Adipose tissue (tissue), 3 donors: ENCODE measurements around the gene KCNJ4. TPM values are rescaled to one million over a fixed set of nuclear protein-coding genes. Genes with fewer than 3 reads are reported as not detected.

Experiments
- H3K27ac ChIP-seq: one replicate; pipeline ENCODE4 v1.5.1; 2013; ENCODE audit warnings: low read depth, low read length
- WGBS, 3 donors: extraction: QIAGEN DNeasy Blood & Tissue Kit; methylation state at CpG; one replicate each; pipeline ENCODE4 v1.1.7; 2013; 5-methylcytosine and 5-hydroxymethylcytosine counted together
- polyA plus RNA-seq, 3 donors: library from polyadenylated mRNA; stranded (reverse); fragments of 200-250 nt; gene quantifications; one replicate each; pipeline ENCODE4 v1.2.3, GENCODE V29; 2013
- donor health status: healthy with polysubstance abuse.
- donor health status: Bipolar disorder and iron deficiency.
- donor health status: healthy.

Gene KCNJ4
- polyA plus RNA-seq, 3 donors: not detected

DNA sequence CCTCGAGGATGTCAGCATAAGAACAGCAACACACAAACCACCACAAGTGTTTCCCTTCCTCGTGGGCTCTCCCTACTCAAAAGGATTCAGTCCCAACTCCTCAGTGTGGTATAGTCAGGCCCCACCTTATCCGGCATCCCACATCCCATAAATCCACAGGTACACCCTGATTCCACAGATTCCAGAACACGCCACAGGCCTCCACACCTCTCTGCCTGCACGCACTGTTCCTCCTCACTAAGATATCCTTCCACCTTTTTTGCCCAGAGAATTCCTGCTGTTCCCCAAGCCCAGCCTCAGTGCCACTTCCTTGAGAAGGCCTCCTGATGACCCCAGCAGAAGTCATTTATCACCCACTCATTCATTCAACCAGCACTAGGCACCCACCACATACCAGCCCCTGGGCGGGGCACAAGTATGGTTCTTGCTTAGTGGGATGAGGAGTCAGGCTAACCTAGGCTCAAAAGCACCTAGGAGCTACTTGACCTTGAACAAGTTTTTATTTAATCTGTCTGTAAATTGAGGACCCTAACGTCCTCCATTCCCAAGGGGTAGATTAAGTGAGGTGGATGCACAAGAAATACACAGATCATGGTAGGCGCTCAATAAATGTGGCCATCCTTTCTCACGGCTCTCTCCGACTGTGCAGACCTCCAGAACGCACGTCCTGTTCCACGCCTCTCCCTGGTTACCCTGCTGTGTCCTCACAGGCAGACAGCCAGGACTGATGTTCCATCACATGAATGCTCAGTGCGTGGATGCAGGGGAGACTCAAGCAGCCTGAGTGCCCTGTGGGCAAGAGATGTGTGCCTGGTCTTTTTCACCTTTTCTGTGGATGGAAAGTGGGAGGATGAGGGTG lies 2.1 kb upstream of the KCNJ4 start:
- H3K27ac ChIP-seq: no peak overlapping the region
- WGBS, 3 donors: 73 to 78% (median 78%) methylated on average over 14 of the region's 14 CpGs

DNA sequence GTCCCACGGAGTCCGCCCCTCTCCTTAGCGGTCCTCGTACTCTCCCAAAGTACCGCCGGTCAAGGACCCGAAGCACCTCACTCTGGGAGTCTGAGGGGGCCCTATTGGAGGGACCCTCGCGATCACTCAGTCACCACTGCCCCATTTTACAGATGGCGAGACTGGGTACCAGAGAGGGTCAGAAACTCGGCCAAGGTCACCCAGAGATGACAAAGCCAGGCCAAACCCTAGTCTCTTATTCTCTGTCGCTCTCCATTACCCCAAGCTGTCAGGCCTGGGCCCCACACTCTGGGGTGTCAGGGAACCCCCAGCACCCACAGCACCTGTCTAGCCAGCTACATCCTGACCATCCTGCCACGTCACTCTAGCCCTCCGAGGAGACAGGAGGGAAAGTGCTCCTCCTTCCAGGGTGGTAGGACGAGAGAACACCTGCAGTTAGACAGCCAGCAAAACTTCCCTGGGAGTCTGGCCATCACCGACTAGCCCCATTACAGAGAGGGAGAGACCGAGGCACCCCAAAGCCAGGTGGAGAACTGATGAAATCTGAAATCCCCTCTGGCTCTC lies 1.4 kb upstream of the KCNJ4 start:
- 45 to 56% (median 48%) methylated on average over 16 to 17 of the region's 17 CpGs for WGBS, 3 donors
- H3K27ac ChIP-seq: no peak overlapping the region

DNA sequence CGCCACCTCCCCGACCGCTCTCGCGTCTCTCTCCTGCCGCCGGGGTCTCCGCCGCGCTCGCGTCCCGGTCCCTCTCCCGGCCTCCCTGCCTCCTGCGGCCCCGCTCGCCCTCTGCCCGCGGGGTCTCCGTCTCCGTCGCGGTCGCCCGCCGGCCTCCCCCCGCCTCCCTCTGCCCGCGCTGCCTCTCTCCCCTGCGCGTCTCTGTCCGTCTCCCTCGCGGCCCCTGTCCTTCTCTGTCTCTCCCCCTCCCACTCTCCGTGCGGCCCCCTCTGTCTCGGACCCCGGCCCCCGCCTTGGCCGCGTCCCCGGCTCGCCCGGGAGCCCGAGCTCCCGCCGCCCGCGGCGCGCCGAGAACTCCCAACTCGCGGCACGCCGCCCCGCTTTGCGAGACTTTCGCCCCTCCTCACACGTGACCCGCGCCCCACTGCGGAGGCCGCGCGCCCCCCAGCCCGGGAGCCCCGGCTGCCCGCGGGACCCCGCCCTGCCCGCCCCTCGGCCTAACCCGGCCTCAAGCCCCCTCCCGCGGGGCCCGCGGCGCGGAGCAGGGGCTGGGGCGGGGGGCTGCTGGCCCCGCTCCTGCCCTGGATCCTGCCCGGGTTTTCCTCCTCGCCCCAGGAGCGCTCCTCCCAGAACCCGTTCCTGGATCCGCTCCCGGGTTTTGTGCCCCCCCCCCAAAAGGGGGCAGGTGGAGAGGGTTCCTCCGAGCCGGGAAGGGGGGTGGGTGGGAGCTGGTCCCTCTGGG lies 702 bp upstream of the KCNJ4 start:
- H3K27ac ChIP-seq: no peak overlapping the region
- 1% methylated on average over 48 to 87 of the region's 90 CpGs for WGBS, 3 donors

DNA sequence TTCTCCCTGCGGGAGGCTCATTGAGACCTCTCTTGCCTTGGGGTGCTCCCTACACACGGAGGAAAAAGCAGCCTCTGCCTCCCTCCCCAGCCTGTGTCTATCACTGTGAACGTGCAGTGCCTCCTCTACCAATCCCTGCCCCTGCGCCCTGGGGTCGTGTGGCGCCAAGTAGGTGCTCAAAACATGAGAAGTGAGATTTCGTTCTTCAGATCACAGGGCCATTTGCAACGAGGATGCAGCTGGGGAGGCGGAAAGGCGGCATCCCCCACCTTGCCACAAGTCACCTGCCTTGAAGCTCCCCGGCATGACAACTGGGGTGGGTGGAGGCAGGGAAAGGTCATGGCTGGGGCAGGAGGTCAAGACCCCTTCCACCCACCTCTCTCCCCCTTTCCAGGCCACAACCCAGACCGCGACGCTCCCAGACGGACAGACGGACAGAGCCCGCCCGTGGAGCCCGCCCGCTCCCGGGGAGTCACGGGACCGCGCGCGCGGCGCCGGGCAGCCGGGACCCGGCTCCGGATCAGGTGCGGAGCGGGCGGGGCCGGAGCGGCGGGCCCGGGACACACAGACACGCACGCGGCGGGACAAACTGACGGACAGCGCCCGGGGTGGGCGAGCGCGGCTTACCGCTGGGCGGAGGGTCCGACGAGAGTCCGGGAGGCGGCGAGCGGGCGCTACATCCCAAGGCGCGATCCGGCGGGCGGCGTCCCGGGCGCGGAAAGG lies 485 bp downstream of the KCNJ4 start:
- H3K27ac ChIP-seq: no peak overlapping the region
- WGBS, 3 donors: 7 to 16% (median 8%) methylated on average over 37 to 59 of the region's 67 CpGs

DNA sequence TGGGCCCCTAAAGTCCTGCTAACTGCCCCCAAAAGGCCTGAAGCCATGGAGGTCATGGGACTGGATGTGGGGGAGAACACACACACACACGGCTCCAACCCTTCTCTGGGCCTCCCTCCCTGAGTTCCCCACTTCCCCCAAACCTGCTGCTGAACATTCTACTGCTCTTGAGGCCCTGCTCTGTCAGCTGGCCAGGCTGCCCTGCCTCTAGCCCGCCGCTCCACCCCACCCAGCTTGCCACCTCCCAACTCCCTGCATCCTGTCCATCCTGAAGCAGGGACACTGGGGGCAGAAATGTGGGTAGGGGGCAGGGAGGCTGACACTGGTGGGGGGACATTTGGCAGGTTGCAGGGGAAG lies 1.0 kb downstream of the KCNJ4 start:
- 38 to 78% (median 62%) methylated on average over 3 of the region's 3 CpGs for WGBS, 3 donors
- H3K27ac ChIP-seq: no peak overlapping the region

DNA sequence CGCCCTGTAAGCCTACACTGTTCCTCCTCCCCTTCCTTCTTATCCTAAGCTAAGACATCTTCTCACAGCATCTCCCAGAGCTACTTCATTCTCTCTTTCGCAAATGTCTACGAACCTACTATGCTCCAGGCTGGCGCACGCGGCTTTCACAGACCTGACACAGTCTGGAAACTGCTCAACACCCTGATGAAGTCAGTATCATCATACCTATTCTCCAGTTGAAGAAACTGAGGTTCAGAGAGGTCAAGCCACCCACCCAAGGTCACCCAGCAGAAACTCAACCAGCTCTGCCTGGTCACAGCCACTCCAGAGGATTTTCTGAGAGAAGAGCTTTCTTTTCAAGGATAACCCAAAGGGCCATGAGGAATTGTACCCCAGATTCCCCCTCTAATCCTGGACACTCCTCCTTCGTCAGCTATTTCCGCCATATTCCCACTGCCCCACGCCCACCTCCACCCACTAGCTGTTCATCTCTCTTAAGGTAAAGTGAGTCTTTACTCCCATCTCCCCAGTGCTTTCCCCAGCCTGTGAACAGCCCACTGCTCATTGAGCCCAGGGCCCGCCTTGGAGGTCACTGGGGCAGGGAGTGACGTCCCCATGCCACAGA lies 1.8 kb downstream of the KCNJ4 start:
- no peak overlapping the region for H3K27ac ChIP-seq
- 82 to 83% (median 83%) methylated on average over 11 of the region's 11 CpGs for WGBS, 3 donors

DNA sequence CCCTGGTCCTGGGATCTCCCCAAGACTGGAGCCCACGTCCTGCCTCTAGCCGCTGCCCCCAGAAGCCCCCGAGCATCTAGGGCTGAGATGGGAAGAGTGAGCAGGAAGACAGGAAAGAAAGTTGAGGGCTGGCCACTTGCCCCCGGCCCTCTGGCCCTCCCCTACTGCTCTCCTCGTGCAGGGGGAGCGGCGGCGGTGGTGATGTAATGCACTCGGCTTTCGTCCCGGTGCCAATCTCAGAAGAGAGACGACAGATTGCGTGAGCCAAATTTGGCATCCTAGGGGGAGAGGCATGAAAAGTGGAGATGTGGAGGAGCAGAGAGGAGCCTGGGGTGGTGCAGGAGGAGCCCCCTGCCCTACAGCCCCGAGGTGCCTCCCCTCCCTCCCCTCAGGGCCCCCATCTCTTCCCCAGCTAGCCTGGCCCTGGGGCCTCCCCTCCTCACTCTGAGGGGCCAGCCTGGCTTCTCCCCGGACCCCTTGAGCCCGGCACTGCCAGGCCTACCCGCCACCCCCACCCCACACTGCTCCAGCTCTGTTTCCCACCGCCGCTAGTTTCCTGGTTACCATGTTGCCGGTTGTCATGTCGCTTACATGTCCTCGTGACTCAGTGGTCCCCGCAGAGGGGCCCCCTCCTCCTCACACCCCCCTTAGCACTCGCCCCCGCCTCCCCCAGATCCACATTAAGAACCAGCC lies 2.5 kb downstream of the KCNJ4 start:
- WGBS, 3 donors: 31 to 35% (median 34%) methylated on average over 22 to 25 of the region's 25 CpGs
- H3K27ac ChIP-seq: no peak overlapping the region

DNA sequence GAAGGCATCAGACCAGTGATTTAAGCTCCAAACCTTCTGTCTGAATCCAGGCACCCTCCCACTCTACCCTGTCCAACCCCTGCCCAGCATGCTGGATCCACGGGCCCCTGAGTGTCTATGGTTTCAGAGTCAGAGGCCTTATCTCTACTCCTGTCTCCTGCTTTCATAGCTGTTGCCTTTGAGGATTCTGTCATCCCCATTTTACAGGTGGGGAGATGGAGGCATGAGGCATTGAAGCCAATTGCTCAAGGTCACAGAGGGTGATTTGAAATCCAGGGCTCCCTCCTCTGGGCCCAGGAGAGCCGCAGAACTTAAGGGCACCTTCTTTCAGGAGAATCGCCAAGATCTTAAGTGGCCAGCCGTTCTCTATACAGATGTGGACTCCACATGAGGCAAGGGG lies 3.1 kb downstream of the KCNJ4 start:
- WGBS, 3 donors: 69 to 76% (median 76%) methylated on average over 4 of the region's 4 CpGs
- H3K27ac ChIP-seq: no peak overlapping the region

DNA sequence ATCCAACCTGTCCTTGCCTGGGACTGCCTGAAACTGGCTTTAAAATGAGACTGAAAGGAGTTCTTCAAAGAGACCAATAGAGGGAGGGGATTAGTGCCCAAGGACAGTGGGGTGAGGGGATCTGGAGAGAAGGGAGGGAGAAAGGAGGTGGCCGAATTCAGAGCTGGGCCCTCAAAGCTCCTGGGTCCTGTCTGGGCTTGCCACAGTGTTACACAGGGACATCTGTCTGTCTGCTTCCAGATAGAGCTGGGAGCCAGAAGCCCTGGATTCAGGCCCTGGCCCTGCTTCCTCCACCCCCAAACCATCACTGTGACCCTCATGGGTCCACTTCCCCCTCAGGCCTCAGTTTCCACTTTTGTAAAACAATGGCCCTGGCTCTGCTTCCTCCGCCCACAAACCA lies 3.6 kb downstream of the KCNJ4 start:
- WGBS, 3 donors: 89 to 94% (median 93%) methylated on average over 2 of the region's 2 CpGs
- H3K27ac ChIP-seq: no peak overlapping the region

DNA sequence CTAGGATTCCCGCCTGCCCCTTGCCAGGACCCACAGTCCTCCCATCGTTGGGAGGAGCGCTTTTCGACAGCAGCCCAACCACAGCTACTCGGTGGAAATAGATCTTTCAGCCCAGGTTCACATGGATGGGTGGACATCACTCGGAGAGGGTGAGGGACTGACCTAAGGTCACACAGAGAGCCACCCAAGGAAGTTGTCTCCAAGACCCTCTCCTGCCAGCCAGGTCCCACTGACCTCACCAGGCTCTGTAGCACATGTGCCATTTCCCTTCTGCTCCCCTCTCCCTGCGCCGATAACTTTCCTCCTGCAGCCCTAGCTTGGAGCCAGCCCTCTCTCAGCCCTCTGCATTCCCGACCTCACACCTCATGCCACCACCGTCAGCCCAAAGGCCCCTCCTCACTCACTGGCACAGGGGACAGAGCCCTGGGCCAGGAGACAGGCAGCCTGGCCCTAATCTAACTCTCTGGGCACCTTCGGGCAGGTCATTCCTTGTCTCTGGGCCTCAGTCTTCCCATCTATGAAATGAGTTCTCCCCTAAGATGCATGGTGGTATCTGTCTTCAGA lies 4.7 kb downstream of the KCNJ4 start:
- WGBS, 3 donors: 54 to 64% (median 56%) methylated on average over 11 of the region's 11 CpGs
- H3K27ac ChIP-seq: no peak overlapping the region

DNA sequence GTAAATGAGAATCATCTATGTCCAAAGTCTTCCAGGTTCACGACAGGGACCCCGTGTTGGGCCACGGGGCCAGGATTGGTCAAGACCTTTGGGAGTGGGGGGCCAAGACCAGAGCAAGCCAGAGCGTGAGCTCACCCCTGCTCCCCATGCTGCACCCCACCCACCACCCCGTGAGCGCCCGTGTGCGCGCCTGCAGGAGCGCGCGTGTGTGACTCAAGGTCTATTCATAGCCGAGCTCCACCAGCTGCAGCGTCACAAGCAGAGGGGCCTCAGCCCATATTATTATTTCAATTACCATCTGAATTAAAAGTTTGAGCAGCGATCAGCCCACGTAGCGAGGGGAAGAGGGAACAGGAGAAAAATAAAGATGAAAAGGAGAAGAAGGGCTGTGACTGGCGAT lies 5.2 kb downstream of the KCNJ4 start:
- H3K27ac ChIP-seq: no peak overlapping the region
- WGBS, 3 donors: 61 to 73% (median 69%) methylated on average over 18 of the region's 18 CpGs

DNA sequence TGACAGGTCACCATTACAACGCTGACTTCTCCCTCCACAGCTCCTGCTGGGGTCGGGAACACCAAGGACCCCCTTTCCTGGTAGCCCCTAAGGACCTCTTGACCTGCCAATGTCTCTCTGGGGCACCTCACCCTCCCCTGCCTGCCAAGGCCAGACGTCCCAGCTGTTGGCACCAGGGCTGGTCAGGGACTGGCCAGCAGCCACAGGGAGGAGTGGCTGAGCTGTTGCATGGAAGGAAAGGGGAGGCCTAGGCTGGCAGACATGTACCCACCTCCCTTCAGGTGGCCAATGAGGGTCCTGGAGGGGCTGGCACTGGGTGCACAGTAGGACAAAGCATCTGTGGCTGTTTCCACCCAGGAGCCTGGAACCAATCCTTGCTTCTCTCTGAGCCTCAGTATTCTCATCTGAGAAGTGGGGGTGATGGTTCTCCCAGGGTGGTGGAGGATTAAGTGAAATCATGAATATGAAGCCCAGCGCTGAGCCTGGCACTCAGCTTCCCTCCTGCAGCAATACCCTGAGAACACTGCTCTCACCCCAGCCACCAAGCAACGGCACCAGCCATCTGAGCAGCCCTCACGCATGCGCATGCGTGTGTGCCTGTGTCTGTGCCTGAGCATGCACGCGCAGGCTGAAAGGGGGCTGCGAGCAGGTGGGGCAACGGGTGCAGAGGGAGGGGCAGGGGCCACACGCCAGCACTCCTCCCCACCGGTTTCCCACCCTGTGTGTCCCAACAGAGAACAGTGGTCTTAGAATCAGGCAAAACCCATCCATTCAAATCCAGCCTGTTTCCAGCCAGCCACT lies 5.9 kb downstream of the KCNJ4 start:
- no peak overlapping the region for H3K27ac ChIP-seq
- WGBS, 3 donors: 72 to 79% (median 78%) methylated on average over 14 of the region's 14 CpGs

DNA sequence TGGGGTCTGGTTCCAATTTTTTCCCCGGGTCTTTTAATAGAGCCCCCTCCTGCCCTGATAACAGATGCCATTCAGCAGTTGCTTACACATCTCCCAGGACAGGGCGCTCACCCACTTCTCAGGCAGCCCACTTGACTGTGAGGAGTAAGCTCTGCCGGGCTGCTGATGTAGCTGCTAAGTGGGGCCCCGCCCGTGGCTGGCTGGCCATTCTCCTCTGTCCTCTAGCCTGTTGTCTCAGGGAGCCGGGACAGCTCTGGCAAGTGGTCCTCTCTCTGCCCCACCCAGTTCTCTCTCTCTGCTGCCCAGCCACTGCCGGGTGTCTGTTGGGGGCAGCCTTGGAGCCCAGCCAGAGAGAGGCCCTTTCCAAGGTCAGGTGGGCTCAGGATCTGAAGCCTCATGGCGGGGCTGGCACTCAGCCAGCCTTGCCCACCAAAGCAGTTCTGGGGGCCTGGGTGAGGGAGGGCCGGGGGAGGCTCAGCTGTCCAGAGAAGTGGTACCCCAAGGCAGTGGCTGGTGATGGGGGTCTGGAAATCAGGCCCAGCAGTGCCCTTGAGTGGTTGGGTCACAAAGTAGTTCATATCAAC lies 8.9 kb downstream of the KCNJ4 start:
- 52 to 60% (median 54%) methylated on average over 9 of the region's 9 CpGs for WGBS, 3 donors
- H3K27ac ChIP-seq: no peak overlapping the region

DNA sequence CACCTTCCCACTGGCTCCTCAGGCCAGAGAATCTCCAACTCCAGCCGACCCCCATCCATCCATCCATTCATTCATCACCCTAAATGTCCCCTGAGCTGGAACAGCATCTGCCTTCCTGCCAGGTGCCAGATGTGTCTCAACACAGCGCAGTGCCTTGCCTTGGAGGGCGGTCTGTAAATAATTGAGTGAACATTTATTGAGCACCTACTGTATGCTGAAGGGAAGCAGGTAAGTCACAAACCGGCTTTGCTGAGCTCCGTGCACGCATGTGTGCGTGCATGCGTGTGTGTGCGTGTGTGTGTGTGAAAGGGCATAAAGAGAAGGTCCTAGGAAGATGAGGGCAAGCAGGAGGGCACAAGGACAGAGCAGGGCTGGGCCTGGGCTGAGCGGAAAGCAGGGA lies 10.2 kb downstream of the KCNJ4 start:
- H3K27ac ChIP-seq: no peak overlapping the region
- 88 to 92% (median 91%) methylated on average over 10 of the region's 10 CpGs for WGBS, 3 donors

DNA sequence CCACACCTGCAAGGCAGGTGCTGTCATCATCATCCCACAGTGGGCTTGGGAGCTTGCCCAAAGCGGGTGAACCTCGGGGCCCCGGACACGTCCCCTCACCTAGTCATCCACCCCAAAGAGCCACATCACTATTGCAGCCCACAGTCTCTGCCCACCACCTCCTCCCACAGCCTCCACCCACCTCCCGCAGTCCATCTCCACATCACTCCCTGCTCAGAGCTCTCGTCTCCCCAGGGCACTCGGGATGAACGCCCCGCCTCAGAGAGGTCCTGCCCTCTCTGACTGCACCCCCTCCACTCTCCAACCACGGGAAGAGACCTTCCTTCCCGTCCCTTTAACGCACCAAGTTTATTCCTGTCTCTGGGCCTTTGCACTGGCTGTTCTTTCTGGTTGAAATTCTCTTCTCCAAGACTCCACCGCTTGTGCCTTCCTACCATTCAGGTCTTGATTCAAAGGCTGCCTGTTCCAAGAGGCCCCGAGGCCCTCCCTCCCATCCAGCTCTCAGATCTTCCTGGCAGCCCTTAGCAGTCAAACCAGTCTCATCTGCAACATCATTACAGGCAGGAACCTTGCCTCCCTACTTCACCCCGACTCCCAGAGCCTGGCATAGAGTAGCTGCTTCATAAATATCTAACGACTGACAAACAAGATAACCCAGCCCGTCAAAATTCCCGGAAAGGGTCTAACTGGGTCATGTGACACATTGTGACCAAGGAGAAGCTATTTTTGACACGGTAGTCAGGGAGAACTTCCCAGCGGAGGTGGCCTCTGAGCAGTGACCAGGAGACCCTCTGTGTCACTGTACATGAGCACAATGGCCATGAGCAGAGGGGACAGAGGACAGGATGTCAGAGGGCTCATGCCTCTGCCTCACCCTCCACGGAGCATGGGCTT lies 11.1 kb downstream of the KCNJ4 start:
- WGBS, 3 donors: 52 to 58% (median 54%) methylated on average over 21 of the region's 21 CpGs
- H3K27ac ChIP-seq: no peak overlapping the region
